ENCODE results near the gene SEPTIN14. TPM values are rescaled to one million over a fixed set of nuclear protein-coding genes. Genes with fewer than 3 reads are reported as not detected.
"Not testable (repeated sequence)": the region's sequence is repeated elsewhere in the genome, so short reads cannot be mapped to it uniquely, and the experiment has no call there.

The SEPTIN14 gene
- total and polyA plus RNA-seq, 2 experiments from 2014 or later: not detected

GRCh38 chr7:55770778-55771177, 91.8 kb downstream of the SEPTIN14 start:
- ATAC-seq: no peak
- H3K4me1 Mint-ChIP-seq: 0 out of 3 replicates have a peak, but pooled peaks cover 3% of the 10 kb centered on the region
- DNase-seq (ENCODE audit: low spot score): no peak
- no peaks in the 10 kb centered on the region for H3K9me2 ChIP-seq (ENCODE audit: insufficient read depth)
- H3K36me3 ChIP-seq (ENCODE audit: insufficient read depth): no peaks in the 10 kb centered on the region
- H3K9me3 Mint-ChIP-seq: peaks cover 42% of the 10 kb centered on the region
- H3K27ac ChIP-seq (ENCODE audit: low read depth): no peak overlapping the region
- H3K4me3 Mint-ChIP-seq: no peak overlapping the region
- H3K36me3 Mint-ChIP-seq (ENCODE audit: low read depth): peaks cover 10% of the 10 kb centered on the region; the same call in 2 of the 3 replicates
- no peak overlapping the region for H3K4me3 ChIP-seq
- H3K27ac Mint-ChIP-seq: no peak overlapping the region
- peaks cover 9% of the 10 kb centered on the region for H3K4me1 ChIP-seq (ENCODE audit: insufficient read depth)
- H3K4me2 ChIP-seq: no peak overlapping the region
- H4K20me1 ChIP-seq (replicated peaks; ENCODE audit: insufficient read depth): no peaks in the 10 kb centered on the region; the same call in 1 of the 2 replicates
- TF ChIP-seq STAT1 (IDR thresholded peaks at IDR 0.05; ENCODE audit: unreplicated experiment) (no peak), EZH2 (IDR thresholded peaks at IDR 0.05; ENCODE audit: low read depth, unreplicated experiment) (no peak), CTCF (conservative IDR thresholded peaks at IDR 0.05; ENCODE audit: low read depth in 2 of 2) (no peak)
- H3K27me3 Mint-ChIP-seq (ENCODE audit: insufficient read depth, low read depth, poor library complexity): no peaks in the 10 kb centered on the region
- H3F3A ChIP-seq (replicated peaks; ENCODE audit: low read depth): no peaks in the 10 kb centered on the region
- no peaks in the 10 kb centered on the region for H3K27me3 ChIP-seq (ENCODE audit: insufficient read depth)
- H3K79me2 ChIP-seq (replicated peaks; ENCODE audit: insufficient read depth): no peaks in the 10 kb centered on the region
- H2AFZ ChIP-seq: no peak overlapping the region

- not testable (repeated sequence) for H3K36me3 Mint-ChIP-seq (ENCODE audit: low read depth); H3K9me2 ChIP-seq (ENCODE audit: insufficient read depth); H3K4me3 Mint-ChIP-seq; H3K27ac Mint-ChIP-seq; H3K4me1 Mint-ChIP-seq; H3K79me2 ChIP-seq (replicated peaks; ENCODE audit: insufficient read depth); H3K27me3 ChIP-seq (ENCODE audit: insufficient read depth); H4K20me1 ChIP-seq (replicated peaks; ENCODE audit: insufficient read depth); H3K27ac ChIP-seq (ENCODE audit: low read depth); H3F3A ChIP-seq (replicated peaks; ENCODE audit: low read depth); H3K4me2 ChIP-seq; H3K36me3 ChIP-seq (ENCODE audit: insufficient read depth); H2AFZ ChIP-seq; DNase-seq (ENCODE audit: low spot score); ATAC-seq; H3K4me3 ChIP-seq; H3K27me3 Mint-ChIP-seq (ENCODE audit: insufficient read depth, low read depth, poor library complexity); H3K4me1 ChIP-seq (ENCODE audit: insufficient read depth)
- TF ChIP-seq REST (IDR thresholded peaks at IDR 0.05; ENCODE audit: unreplicated experiment): peak; percentile 57
- peaks cover 35% of the 10 kb centered on the region for H3K9me3 Mint-ChIP-seq
These were observed 109.2 kb downstream of the SEPTIN14 start for GRCh38 chr7:55753274-55753862.

GRCh38 chr7:55744706-55745105, 117.8 kb downstream of the SEPTIN14 start:
- TF ChIP-seq CTCF (conservative IDR thresholded peaks at IDR 0.05; ENCODE audit: low read depth in 2 of 2): peak; percentile 33 to 59
- H3K27me3 Mint-ChIP-seq (ENCODE audit: insufficient read depth, low read depth, poor library complexity); H3K36me3 ChIP-seq (ENCODE audit: insufficient read depth); H3K4me1 ChIP-seq (ENCODE audit: insufficient read depth); H3K27me3 ChIP-seq (ENCODE audit: insufficient read depth); H3K4me1 Mint-ChIP-seq; H3K27ac Mint-ChIP-seq; H3K36me3 Mint-ChIP-seq (ENCODE audit: low read depth); H3K4me3 ChIP-seq; H3K4me2 ChIP-seq; H2AFZ ChIP-seq; H3K9me2 ChIP-seq (ENCODE audit: insufficient read depth); H3K9me3 Mint-ChIP-seq; H3K79me2 ChIP-seq (replicated peaks; ENCODE audit: insufficient read depth); H3F3A ChIP-seq (replicated peaks; ENCODE audit: low read depth); H3K27ac ChIP-seq (ENCODE audit: low read depth); H3K4me3 Mint-ChIP-seq; H4K20me1 ChIP-seq (replicated peaks; ENCODE audit: insufficient read depth); ATAC-seq: not testable (repeated sequence)
- peak; percentile 39 for DNase-seq (ENCODE audit: low spot score)
